Smooth muscle cell (in vitro differentiated cells): ENCODE results near the gene GPER1. TPM values are rescaled to one million over a fixed set of nuclear protein-coding genes. Genes with fewer than 3 reads are reported as not detected.

Experiments
- DNase-seq: peaks from one replicate; lab custom pipeline; 2025; ENCODE audit not compliant: unreplicated experiment; lab: John Stamatoyannopoulos, UW
- H2AFZ ChIP-seq: fragments of 200-600 bp; sonication (generic); 2 replicates; pipeline ENCODE4 v1.6.0; 2016; ENCODE audit warnings: antibody characterized with exemption, low read depth, mild to moderate bottlenecking
- H3F3A ChIP-seq: fragments of 200-600 bp; sonication (generic); 2 replicates; pipeline ENCODE4 v1.6.0; 2017; ENCODE audit warnings: antibody characterized with exemption, low read depth
- H3K27ac ChIP-seq: fragments of 200-600 bp; sonication (generic); 2 replicates; pipeline ENCODE4 v1.5.1; 2016; ENCODE audit warnings: low read depth, mild to moderate bottlenecking
- H3K27me3 ChIP-seq: fragments of 200-600 bp; sonication (generic); 2 replicates; pipeline ENCODE4 v1.6.1; 2016; ENCODE audit warnings: low read depth, mild to moderate bottlenecking
- H3K36me3 ChIP-seq: fragments of 200-600 bp; sonication (generic); 2 replicates; pipeline ENCODE4 v1.5.1; 2016; ENCODE audit warnings: low read depth
- H3K4me1 ChIP-seq: fragments of 200-600 bp; sonication (generic); 2 replicates; pipeline ENCODE4 v1.5.1; 2016; ENCODE audit warnings: low read depth
- H3K4me2 ChIP-seq: fragments of 200-600 bp; sonication (generic); 2 replicates; pipeline ENCODE4 v1.6.0; 2016; ENCODE audit warnings: mild to moderate bottlenecking
- H3K4me3 ChIP-seq: fragments of 200-600 bp; sonication (generic); 2 replicates; pipeline ENCODE4 v1.5.1; 2016; ENCODE audit warnings: mild to moderate bottlenecking
- H3K79me2 ChIP-seq: fragments of 200-600 bp; sonication (generic); 2 replicates; pipeline ENCODE4 v1.6.0; 2016; ENCODE audit warnings: low read depth, mild to moderate bottlenecking
- H3K9ac ChIP-seq: fragments of 200-600 bp; sonication (generic); 2 replicates; pipeline ENCODE4 v1.6.0; 2016; ENCODE audit warnings: low read depth
- H3K9me3 ChIP-seq: fragments of 200-600 bp; sonication (generic); replicated peaks from 2 replicates; pipeline ENCODE4 v1.5.1; 2016; ENCODE audit warnings: low read depth
- H4K20me1 ChIP-seq: fragments of 200-600 bp; sonication (generic); 2 replicates; pipeline ENCODE4 v1.6.0; 2016; ENCODE audit warnings: low read depth
- CTCF ChIP-seq: fragments of 200-600 bp; sonication (generic); IDR thresholded peaks from 2 replicates; pipeline ENCODE4 v1.5.1; 2017; ENCODE audit warnings: borderline replicate concordance, mild to moderate bottlenecking, antibody characterized with exemption; ENCODE audit not compliant: insufficient read depth, poor library complexity, severe bottlenecking
- WGBS: methylation state at CpG from one replicate; pipeline ENCODE4 v1.1.7; 2016; ENCODE audit warnings: low lambda C conversion rate; 5-methylcytosine and 5-hydroxymethylcytosine counted together
- polyA plus RNA-seq: library from polyadenylated mRNA; unstranded; fragments of >200 nt; fragmentation: Nextera tagmentation; extraction: Ambion mirVana; gene quantifications from 2 replicates; pipeline ENCODE4 v1.2.1, GENCODE V29; 2016
- total RNA-seq: library from RNA; depleted of rRNA; stranded (reverse); fragments of >200 nt; gene quantifications from 2 replicates; pipeline ENCODE4 v1.2.3, GENCODE V29; 2014

Gene GPER1
- total and polyA plus RNA-seq, 2 experiments from 2014 or later, result 1.3 to 2.3 TPM

DNA sequence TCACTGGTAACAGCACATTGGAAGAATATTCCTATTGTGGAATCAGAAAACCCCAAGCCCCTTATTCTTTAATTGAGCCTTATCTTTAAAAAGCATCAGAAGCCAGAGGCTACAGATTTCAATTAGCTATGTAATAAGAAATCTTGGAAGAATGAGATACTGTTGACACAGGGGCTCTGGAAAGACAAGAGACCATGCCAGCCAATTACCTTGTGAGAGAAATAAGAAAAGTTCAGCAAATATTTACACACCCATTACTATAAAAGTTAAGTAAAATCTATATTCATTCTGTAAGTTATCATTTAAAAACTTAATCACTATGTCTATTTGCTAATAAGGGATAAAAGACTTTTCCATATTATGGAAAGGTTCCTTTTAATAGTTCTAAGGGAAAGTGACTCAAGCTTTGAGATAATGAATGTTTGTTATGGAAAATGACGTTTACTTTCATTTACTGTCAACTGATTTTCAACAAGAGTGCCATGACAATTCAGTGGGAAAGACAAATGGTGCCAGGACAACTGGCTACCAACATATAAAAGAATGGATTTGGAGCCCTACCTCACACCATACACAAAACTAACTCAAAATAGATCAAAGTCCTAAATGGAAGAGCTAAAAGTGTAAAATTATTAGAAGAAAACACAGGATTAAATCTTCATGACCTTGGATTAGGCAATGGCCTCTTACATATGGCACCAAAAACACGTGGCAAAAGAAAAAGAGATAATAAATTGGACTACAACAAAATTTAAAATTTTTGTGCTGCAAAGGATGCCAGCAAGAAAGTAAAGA, 43.8 kb downstream of the GPER1 start:
- 100% methylated on average over 2 of the region's 2 CpGs for WGBS
- no peak for DNase-seq
- H3K4me2 ChIP-seq, result no peak overlapping the region
- no peak overlapping the region for H2AFZ ChIP-seq
- no peak for TF ChIP-seq CTCF
- no peak overlapping the region for H3K4me3 ChIP-seq
- H3K27ac ChIP-seq, result no peak overlapping the region
- no peaks in the 10 kb centered on the region for H4K20me1 ChIP-seq
- H3K9me3 ChIP-seq, result no peaks in the 10 kb centered on the region
- peaks cover 2% of the 10 kb centered on the region for H3K4me1 ChIP-seq
- H3K27me3 ChIP-seq, result no peaks in the 10 kb centered on the region
- H3K79me2 ChIP-seq, result peaks cover 10% of the 10 kb centered on the region
- H3F3A ChIP-seq, result no peaks in the 10 kb centered on the region
- H3K9ac ChIP-seq, result no peak overlapping the region
- no peaks in the 10 kb centered on the region for H3K36me3 ChIP-seq

GRCh38 chr7:1134951-1135350, 47.0 kb downstream of the GPER1 start:
- Histone ChIP-seq H3F3A (no peaks in the 10 kb centered on the region), H4K20me1 (no peaks in the 10 kb centered on the region), H3K9ac (no peak overlapping the region), H3K79me2 (peaks cover 20% of the 10 kb centered on the region), H3K4me1 (peaks cover 11% of the 10 kb centered on the region), H3K4me3 (no peak overlapping the region), H3K27me3 (no peaks in the 10 kb centered on the region), H3K4me2 (no peak overlapping the region), H3K9me3 (no peaks in the 10 kb centered on the region), H3K36me3 (no peaks in the 10 kb centered on the region), H3K27ac (no peak overlapping the region), H2AFZ (no peak overlapping the region)
- WGBS, result 93% methylated on average over 7 of the region's 7 CpGs
- no peak for DNase-seq
- no peak for TF ChIP-seq CTCF

GRCh38 chr7:1136841-1137516, 49.1 kb downstream of the GPER1 start:
- Histone ChIP-seq H3K27ac (no peak overlapping the region), H3F3A (no peaks in the 10 kb centered on the region), H3K4me1 (peaks cover 11% of the 10 kb centered on the region), H3K4me2 (peak overlapping the region; percentile 96), H3K36me3 (no peaks in the 10 kb centered on the region), H3K79me2 (peaks cover 12% of the 10 kb centered on the region), H2AFZ (peak overlapping the region; percentile 87), H3K9ac (peak overlapping the region; percentile 79), H3K4me3 (peak overlapping the region; percentile 72), H3K27me3 (no peaks in the 10 kb centered on the region), H4K20me1 (no peaks in the 10 kb centered on the region), H3K9me3 (no peaks in the 10 kb centered on the region)
- DNase-seq, result no peak
- TF ChIP-seq CTCF, result no peak
- WGBS, result 33% methylated on average over 9 of the region's 9 CpGs
